HepG2 (cell line): ENCODE data around the gene PRRT1. TPM values are rescaled to one million over a fixed set of nuclear protein-coding genes. Genes with fewer than 3 reads are reported as not detected.

Source experiments
- ATAD3A ChIP-seq: sonication (generic); formaldehyde crosslinking; IDR thresholded peaks from 2 replicates; pipeline ENCODE4 v1.4.0; 2020; ENCODE audit warnings: missing genetic modification reagents
- GABPA ChIP-seq, 2 experiments: IDR thresholded peaks; 2 replicates each; pipeline ENCODE4 v1.6.1; 2011 to 2016; ENCODE audit warnings: low read depth in 2 of 2, low read length in 1 of 2, missing biosample characterization in 1 of 2, missing genetic modification characterization in 1 of 2
- GZF1 ChIP-seq: sonication (generic); formaldehyde crosslinking; IDR thresholded peaks from 2 replicates; pipeline ENCODE4 v1.5.1; 2020; ENCODE audit warnings: mild to moderate bottlenecking, missing genetic modification reagents
- HMGXB4 ChIP-seq, 2 experiments: sonication (generic) in 1 of 2; formaldehyde crosslinking in 1 of 2; IDR thresholded peaks; 2 replicates each; pipeline versions ENCODE4 v1.4.0 to v1.6.1; 2018 to 2020; ENCODE audit warnings: missing genetic modification reagents in 2 of 2, borderline replicate concordance in 1 of 2, low read depth in 1 of 2, mild to moderate bottlenecking in 1 of 2, missing biosample characterization in 1 of 2
- MIER2 ChIP-seq: IDR thresholded peaks from 2 replicates; pipeline ENCODE4 v1.6.1; 2016; ENCODE audit warnings: missing biosample characterization, missing genetic modification reagents
- NAIF1 ChIP-seq: sonication (generic); formaldehyde crosslinking; IDR thresholded peaks from 2 replicates; pipeline ENCODE4 v1.5.0; 2020; ENCODE audit warnings: mild to moderate bottlenecking, missing genetic modification reagents, borderline replicate concordance
- NFKB2 ChIP-seq: sonication (generic); formaldehyde crosslinking; IDR thresholded peaks from 2 replicates; pipeline ENCODE4 v1.4.0; 2020; ENCODE audit warnings: missing genetic modification reagents, borderline replicate concordance
- POGK ChIP-seq: sonication (generic); formaldehyde crosslinking; conservative IDR thresholded peaks from 2 replicates; pipeline ENCODE4 v1.8.0; 2022; ENCODE audit warnings: mild to moderate bottlenecking, moderate library complexity, missing genetic modification reagents
- POLR2G ChIP-seq: fragments of 200-400 bp; formaldehyde crosslinking; IDR thresholded peaks from 2 replicates; pipeline ENCODE4 v1.6.1; 2018; ENCODE audit warnings: mild to moderate bottlenecking, low read depth, low read length, moderate library complexity
- SP2 ChIP-seq: sonication (generic); formaldehyde crosslinking; IDR thresholded peaks from 2 replicates; pipeline ENCODE4 v1.5.1; 2020; ENCODE audit warnings: mild to moderate bottlenecking, missing genetic modification reagents
- SSRP1 ChIP-seq: IDR thresholded peaks from 2 replicates; pipeline ENCODE4 v1.6.1; 2016; ENCODE audit warnings: control low read depth
- ZBTB33 ChIP-seq: sonication (generic); formaldehyde crosslinking; IDR thresholded peaks from 2 replicates; pipeline ENCODE4 v1.4.0; 2020; ENCODE audit warnings: missing genetic modification reagents
- ZBTB46 ChIP-seq: sonication (generic); formaldehyde crosslinking; IDR thresholded peaks from 2 replicates; pipeline ENCODE4 v1.4.0; 2020; ENCODE audit warnings: mild to moderate bottlenecking, missing genetic modification reagents, borderline replicate concordance
- ZNF550 ChIP-seq: sonication (generic); formaldehyde crosslinking; IDR thresholded peaks from 2 replicates; pipeline ENCODE4 v1.4.0; 2020; ENCODE audit warnings: mild to moderate bottlenecking, missing genetic modification reagents, borderline replicate concordance
- ZNF816 ChIP-seq: sonication (generic); formaldehyde crosslinking; IDR thresholded peaks from 2 replicates; pipeline ENCODE4 v1.8.0; 2022; ENCODE audit warnings: missing genetic modification reagents, mild to moderate bottlenecking, borderline replicate concordance
- polyA plus RNA-seq, 8 experiments: library from polyadenylated mRNA; depleted of rRNA in 3 of 8; stranded (reverse) in 7 of 8; unstranded in 1 of 8; fragments of >200 nt; fragmentation: Illumina TruSeq in 4 of 8; extraction: Trizol in 4 of 8; gene quantifications; 2 replicates each; pipeline versions ENCODE4 v1.2.1 to v1.2.3, GENCODE V29; 2011 to 2016; ENCODE audit warnings: low read depth in 4 of 8, missing spikeins in 1 of 8, mixed read lengths in 1 of 8; ENCODE audit not compliant: insufficient read depth in 1 of 8
- total RNA-seq, 5 experiments: library from RNA; depleted of rRNA; stranded (reverse); fragments of >200 nt; fragmentation: Illumina TruSeq; extraction: Trizol; gene quantifications; 2 replicates each; pipeline ENCODE4 v1.2.3, GENCODE V29; 2016; ENCODE audit warnings: low read depth in 1 of 5
- TF ChIP-seq, protein P1 (sequence below): sonication (generic); formaldehyde crosslinking; IDR thresholded peaks from 2 replicates; pipeline ENCODE4 v1.5.1; 2020; ENCODE audit warnings: mild to moderate bottlenecking, missing genetic modification reagents

The PRRT1 gene
- total and polyA plus RNA-seq, 2 of the 13 experiments (the other 11 are each of a cell fraction or from before 2014, with no cell fraction given) = 0.64 to 1.4 TPM

DNA sequence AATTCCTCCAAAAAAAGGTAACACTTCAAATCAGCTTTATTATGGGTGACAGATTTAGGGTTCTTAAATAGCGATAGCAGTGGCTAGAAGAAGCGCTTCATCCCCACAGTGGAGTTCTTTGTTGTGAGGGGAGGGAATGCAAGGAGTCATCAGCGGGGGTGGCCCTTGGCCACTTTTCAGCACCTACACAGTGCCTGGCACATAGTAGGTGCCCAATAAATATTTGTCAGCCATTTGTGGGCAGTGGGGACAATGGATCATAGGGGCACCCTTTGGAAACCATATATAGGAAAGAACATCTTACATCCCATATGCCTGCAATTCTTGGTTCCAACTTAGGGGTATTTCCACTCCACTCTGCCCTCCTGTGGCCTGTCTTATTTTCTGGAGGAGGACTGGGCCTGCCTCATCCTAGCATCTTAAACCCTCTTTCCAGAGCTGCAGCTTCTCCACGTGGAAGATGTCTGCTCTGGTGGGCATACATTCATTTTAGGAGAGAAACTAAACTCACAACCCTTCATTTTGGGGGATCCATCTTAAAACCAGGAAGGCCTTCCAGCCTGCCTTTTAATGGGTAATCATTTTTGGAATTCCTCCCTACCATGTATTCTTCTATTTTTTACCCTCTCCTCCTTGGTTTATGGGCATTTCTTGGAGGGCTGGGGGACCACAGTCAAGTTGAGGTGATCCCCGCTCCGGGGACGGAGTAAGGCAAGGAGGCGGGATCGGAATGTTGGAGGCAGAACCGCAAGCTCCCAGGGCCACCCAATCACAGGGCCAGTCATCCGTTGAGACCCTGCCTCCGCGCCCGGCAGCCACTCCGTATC is 43.3 kb upstream of the PRRT1 start (continued):
- TF ChIP-seq ZBTB46 (CRISPR knock-in tag) (no peak), NAIF1 (no peak), GZF1 (no peak), SSRP1 (CRISPR knock-in tag) (peak; percentile 52; the same call in 1 of the 2 replicates), SP2 (CRISPR knock-in tag) (peak; percentile 86), ATAD3A (CRISPR knock-in tag) (no peak), MIER2 (no peak), GABPA (IDR thresholded peaks at IDR 0.05; ENCODE audit: low read depth, low read length) (no peak), GABPA (CRISPR knock-in tag; IDR thresholded peaks at IDR 0.05; ENCODE audit: low read depth) (no peak), NFKB2 (CRISPR knock-in tag) (no peak), ZNF816 (CRISPR knock-in tag) (peak; percentile 54; the same call in 1 of the 2 replicates), POLR2G (peak; percentile 69), ZNF550 (CRISPR knock-in tag) (no peak), HMGXB4 (CRISPR knock-in tag; IDR thresholded peaks at IDR 0.05; ENCODE audit: borderline replicate concordance in 1 of 2, low read depth in 1 of 2) (peak in 1 of 2 experiments; percentile 25; a peak in 3 of 4 replicates), POGK (CRISPR knock-in tag) (no peak), ZBTB33 (no peak)
- TF ChIP-seq, protein P1, sequence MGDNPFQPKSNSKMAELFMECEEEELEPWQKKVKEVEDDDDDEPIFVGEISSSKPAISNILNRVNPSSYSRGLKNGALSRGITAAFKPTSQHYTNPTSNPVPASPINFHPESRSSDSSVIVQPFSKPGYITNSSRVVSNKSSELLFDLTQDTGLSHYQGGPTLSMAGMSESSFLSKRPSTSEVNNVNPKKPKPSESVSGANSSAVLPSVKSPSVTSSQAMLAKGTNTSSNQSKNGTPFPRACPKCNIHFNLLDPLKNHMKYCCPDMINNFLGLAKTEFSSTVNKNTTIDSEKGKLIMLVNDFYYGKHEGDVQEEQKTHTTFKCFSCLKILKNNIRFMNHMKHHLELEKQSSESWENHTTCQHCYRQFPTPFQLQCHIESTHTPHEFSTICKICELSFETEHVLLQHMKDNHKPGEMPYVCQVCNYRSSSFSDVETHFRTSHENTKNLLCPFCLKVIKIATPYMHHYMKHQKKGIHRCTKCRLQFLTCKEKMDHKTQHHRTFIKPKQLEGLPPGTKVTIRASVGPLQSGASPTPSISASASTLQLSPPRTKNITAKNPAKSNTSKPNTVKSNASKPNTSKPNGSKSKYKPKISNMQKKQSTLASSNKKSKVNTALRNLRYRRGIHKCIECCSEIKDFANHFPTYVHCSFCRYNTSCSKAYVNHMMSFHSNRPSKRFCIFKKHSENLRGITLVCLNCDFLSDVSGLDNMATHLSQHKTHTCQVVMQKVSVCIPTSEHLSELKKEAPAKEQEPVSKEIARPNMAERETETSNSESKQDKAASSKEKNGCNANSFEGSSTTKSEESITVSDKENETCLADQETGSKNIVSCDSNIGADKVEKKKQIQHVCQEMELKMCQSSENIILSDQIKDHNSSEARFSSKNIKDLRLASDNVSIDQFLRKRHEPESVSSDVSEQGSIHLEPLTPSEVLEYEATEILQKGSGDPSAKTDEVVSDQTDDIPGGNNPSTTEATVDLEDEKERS = no peak
